Tongue (tissue), 2 donors: ENCODE data around the gene UGT1A9. TPM values are rescaled to one million over a fixed set of nuclear protein-coding genes. Genes with fewer than 3 reads are reported as not detected.

ENCODE experiments used
- DNase-seq: peaks from one replicate; pipeline ENCODE4 v3.0.0-alpha.2; 2015
- total RNA-seq: library from RNA; depleted of rRNA; stranded (reverse); fragments of >200 nt; gene quantifications from one replicate; pipeline ENCODE4 v1.2.3, GENCODE V29; 2014

The UGT1A9 gene
- total RNA-seq, 1 donor from 2014 or later: not detected

- no peak for DNase-seq
Measured at GRCh38 chr2:233798335-233799086, 126.8 kb downstream of the UGT1A9 start.

GRCh38 chr2:233799087-233799665 lies 127.5 kb downstream of the UGT1A9 start:
- DNase-seq: no peak

- DNase-seq: no peak
Measured at GRCh38 chr2:233799716-233800115, 128.0 kb downstream of the UGT1A9 start.

GRCh38 chr2:233800208-233800607 lies 128.5 kb downstream of the UGT1A9 start:
- DNase-seq: no peak

GRCh38 chr2:233801357-233802131 lies 129.8 kb downstream of the UGT1A9 start:
- DNase-seq: no peak

- no peak for DNase-seq
Measured at GRCh38 chr2:233802132-233802815, 130.6 kb downstream of the UGT1A9 start.

GRCh38 chr2:233803292-233803911 lies 131.7 kb downstream of the UGT1A9 start:
- no peak for DNase-seq

- no peak for DNase-seq
Measured at GRCh38 chr2:233803994-233804393, 132.3 kb downstream of the UGT1A9 start.

- DNase-seq: no peak
Measured at GRCh38 chr2:233807215-233807865, 135.6 kb downstream of the UGT1A9 start.

- DNase-seq: no peak
Measured at GRCh38 chr2:233807966-233808935, 136.6 kb downstream of the UGT1A9 start.

- no peak for DNase-seq
Measured at GRCh38 chr2:233810385-233810784, 138.7 kb downstream of the UGT1A9 start.

- DNase-seq: no peak
Measured at GRCh38 chr2:233811087-233811486, 139.4 kb downstream of the UGT1A9 start.

- no peak for DNase-seq
Measured at GRCh38 chr2:233811732-233812131, 140.0 kb downstream of the UGT1A9 start.

- no peak for DNase-seq
Measured at GRCh38 chr2:233813236-233814055, 141.7 kb downstream of the UGT1A9 start.

GRCh38 chr2:233814056-233814835 lies 142.5 kb downstream of the UGT1A9 start:
- DNase-seq: no peak

- DNase-seq: no peak
Measured at GRCh38 chr2:233815861-233816260, 144.2 kb downstream of the UGT1A9 start.

GRCh38 chr2:233816334-233816733 lies 144.6 kb downstream of the UGT1A9 start:
- no peak for DNase-seq

- no peak for DNase-seq
Measured at GRCh38 chr2:233816771-233817170, 145.1 kb downstream of the UGT1A9 start.
